BE2C (cell line): ENCODE results near the gene TCIRG1.

Experiments used
- DNase-seq: peaks from one replicate; pipeline ENCODE4 v3.0.0-alpha.2; 2020
- H3K27me3 ChIP-seq: fragments of 250-450 bp; sonication (Bioruptor Pico); 2 replicates; pipeline ENCODE4 v1.5.1; 2020; ENCODE audit warnings: mild to moderate bottlenecking
- H3K36me3 ChIP-seq: fragments of 250-450 bp; sonication (Bioruptor Pico); 2 replicates; pipeline ENCODE4 v1.5.1; 2020; ENCODE audit warnings: mild to moderate bottlenecking
- H3K4me1 ChIP-seq: fragments of 250-450 bp; sonication (Bioruptor Pico); 2 replicates; pipeline ENCODE4 v1.5.1; 2020
- H3K4me3 ChIP-seq: 2 replicates; pipeline ENCODE4 v1.5.1; 2011; ENCODE audit warnings: low read depth, low read length
- H3K9me3 ChIP-seq: fragments of 250-450 bp; sonication (Bioruptor Pico); 2 replicates; pipeline ENCODE4 v1.5.1; 2020
- CTCF ChIP-seq: IDR thresholded peaks from 2 replicates; pipeline ENCODE4 v1.5.1; 2012; ENCODE audit warnings: mild to moderate bottlenecking, low read depth, low read length

Gene TCIRG1

DNA sequence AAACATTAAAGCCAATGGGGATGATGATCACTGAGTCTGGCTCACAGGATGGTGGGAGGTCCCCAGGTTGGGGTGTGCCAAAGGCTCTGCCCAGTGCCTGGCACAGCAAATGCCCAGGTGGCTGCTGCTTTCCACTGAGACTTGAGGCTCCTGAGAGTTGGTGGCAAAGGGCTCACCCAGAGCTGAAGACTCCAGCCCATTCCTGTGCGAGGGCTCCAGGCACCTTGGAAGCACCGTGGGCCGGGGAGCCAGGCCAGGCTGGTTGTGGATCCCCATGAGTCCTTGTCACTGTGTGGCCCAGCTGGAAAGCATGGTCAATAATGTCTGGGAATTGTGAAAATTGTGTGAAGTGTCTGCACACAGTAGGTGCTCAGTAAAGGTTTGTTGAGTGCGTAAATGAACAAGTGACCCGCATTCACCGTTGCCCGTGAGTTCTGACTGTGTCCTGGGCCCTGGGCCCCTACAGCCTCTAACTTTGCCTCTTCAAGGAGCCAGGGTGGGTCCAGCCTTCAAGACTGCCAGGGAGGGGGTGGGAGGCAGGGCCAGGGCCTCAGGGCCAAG, 32.1 kb upstream of the TCIRG1 start:
- H3K9me3 ChIP-seq, result no peaks in the 10 kb centered on the region
- H3K36me3 ChIP-seq, result no peaks in the 10 kb centered on the region
- H3K4me3 ChIP-seq, result no peak overlapping the region
- no peaks in the 10 kb centered on the region for H3K27me3 ChIP-seq
- TF ChIP-seq CTCF, result no peak
- peaks cover 23% of the 10 kb centered on the region for H3K4me1 ChIP-seq
- DNase-seq, result no peak

DNA sequence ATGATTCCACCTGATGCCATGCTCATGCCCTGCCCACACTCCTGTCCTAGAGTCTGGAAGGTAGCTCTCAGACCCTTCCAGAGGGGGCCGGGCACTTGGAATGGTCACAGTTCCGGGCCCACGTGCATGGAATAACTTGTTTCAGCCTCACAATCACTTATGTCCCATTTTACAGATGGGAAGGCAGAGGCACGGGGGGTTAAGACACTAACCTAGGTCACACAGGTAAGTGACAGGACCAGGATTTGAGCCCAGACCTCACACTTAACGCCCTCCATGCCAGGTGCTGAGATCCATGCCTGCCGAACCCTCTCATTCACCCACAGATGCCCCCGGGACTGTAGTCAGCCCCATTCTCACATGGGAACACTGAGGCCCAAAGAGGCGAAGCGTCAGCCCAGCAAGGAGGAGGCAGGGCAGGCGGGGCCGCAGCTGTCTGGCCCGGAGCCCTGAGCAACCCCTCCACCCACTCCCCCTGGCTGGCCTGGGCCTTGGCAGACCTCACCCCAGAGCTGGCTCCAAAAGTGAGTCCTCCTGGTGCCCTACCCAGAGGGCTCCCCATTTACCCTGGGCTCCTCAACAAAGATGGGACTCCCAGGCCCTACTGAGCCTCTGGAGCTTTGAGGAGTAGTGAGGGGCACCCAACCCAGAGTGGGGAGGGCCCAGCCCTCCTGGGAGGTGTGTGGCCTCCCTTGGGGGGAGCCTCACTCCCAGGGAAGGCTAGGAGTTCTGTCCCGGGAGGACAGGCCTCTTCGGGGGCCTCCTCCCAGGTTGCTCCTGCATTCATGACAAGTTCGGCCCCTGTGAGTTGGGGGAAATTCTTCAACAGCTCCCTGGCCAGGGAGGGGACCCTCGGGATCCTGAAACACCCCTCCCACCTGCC, 31.1 kb upstream of the TCIRG1 start:
- no peaks in the 10 kb centered on the region for H3K36me3 ChIP-seq
- H3K4me1 ChIP-seq, result peaks cover 23% of the 10 kb centered on the region
- peak; percentile 11 for DNase-seq
- no peaks in the 10 kb centered on the region for H3K27me3 ChIP-seq
- no peak for TF ChIP-seq CTCF
- no peaks in the 10 kb centered on the region for H3K9me3 ChIP-seq
- no peak overlapping the region for H3K4me3 ChIP-seq

GRCh38 chr11:68008381-68009337, 30.2 kb upstream of the TCIRG1 start:
- no peak for TF ChIP-seq CTCF
- peak; percentile 57 for DNase-seq
- Histone ChIP-seq H3K4me3 (no peak overlapping the region), H3K9me3 (no peaks in the 10 kb centered on the region), H3K4me1 (peaks cover 23% of the 10 kb centered on the region), H3K27me3 (no peaks in the 10 kb centered on the region), H3K36me3 (no peaks in the 10 kb centered on the region)

DNA sequence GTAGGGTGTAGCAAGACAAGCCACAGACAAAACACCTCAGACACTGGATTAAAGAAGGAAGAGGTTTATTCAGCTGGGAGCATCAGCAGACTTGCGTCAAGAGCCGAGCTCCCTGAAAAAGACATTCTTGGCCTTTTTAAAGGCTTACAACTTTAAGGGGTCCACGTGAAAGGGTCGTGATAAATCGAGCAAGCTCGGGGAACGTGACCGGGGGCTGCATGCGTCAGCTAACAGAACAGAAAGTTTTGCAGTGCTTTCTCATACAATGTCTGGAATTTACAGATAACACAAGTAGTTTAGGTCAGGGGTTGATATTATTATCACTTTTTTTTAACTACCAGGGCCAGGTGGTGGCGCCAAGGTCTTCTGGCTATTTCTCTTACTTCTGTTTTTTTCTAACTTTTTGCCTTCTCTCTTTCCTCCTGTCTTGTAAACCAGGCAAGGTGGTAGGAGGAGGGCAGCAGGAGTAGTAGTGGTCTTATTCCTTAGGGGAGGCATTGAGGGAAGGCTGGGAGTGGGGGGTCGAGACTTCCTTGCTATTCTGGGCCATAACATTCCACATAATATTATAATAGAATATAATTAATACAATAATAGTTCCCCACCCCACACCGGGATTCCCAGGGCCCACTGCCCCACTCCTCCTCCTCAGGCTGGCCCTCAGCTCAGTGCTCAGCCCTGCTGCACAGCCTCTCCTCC, 29.3 kb upstream of the TCIRG1 start:
- peak overlapping the region; percentile 37 for H3K4me3 ChIP-seq
- H3K36me3 ChIP-seq, result no peaks in the 10 kb centered on the region
- DNase-seq, result peak; percentile 22
- peak; percentile 25 for TF ChIP-seq CTCF
- H3K4me1 ChIP-seq, result peaks cover 23% of the 10 kb centered on the region
- H3K9me3 ChIP-seq, result no peaks in the 10 kb centered on the region
- H3K27me3 ChIP-seq, result no peaks in the 10 kb centered on the region

- Histone ChIP-seq H3K4me3 (peak within 1 kb of the TSS; percentile 37), H3K36me3 (no peaks in the 10 kb centered on the region), H3K27me3 (no peaks in the 10 kb centered on the region), H3K9me3 (no peaks in the 10 kb centered on the region), H3K4me1 (peaks cover 23% of the 10 kb centered on the region)
- DNase-seq, result peak; percentile 88
- TF ChIP-seq CTCF, result no peak; the same call in 1 of the 2 replicates
Measured at GRCh38 chr11:68010090-68011041, 28.5 kb upstream of the TCIRG1 start, which contains the start of gene ALDH3B1. TSS of gene ALDH3B1 (plus strand) at chr11:68010327. CDS start at chr11:68015298, 4,971 bp downstream.
